HL-60 (cell line): Measurements from ENCODE around the gene PIM3.

ENCODE experiments used
- DNase-seq, 2 experiments: peaks; one replicate each; pipeline ENCODE4 v3.0.0-alpha.2; 2010 to 2020; ENCODE audit warnings: low read depth in 1 of 2, low spot score in 1 of 2
- H3K27ac ChIP-seq: fragments of 250-450 bp; sonication (Bioruptor Pico); replicated peaks from 2 replicates; pipeline ENCODE4 v1.5.1; 2020; ENCODE audit warnings: mild to moderate bottlenecking, moderate library complexity
- H3K27me3 ChIP-seq: fragments of 250-450 bp; sonication (Bioruptor Pico); 2 replicates; pipeline ENCODE4 v1.5.1; 2021; ENCODE audit warnings: mild to moderate bottlenecking, moderate library complexity; ENCODE audit not compliant: insufficient read depth, poor library complexity, severe bottlenecking
- H3K4me3 ChIP-seq: replicated peaks from 2 replicates; pipeline ENCODE4 v1.5.1; 2011; ENCODE audit warnings: mild to moderate bottlenecking, control low read depth, low read length; ENCODE audit not compliant: insufficient read depth
- CTCF ChIP-seq: IDR thresholded peaks from one replicate; pipeline ENCODE4 v1.5.1; 2011; ENCODE audit warnings: low read length, control low read depth, inconsistent platforms; ENCODE audit not compliant: insufficient read depth
- GABPA ChIP-seq: IDR thresholded peaks from 2 replicates; pipeline ENCODE4 v1.6.1; 2012; ENCODE audit warnings: low read depth
- POLR2AphosphoS5 ChIP-seq: IDR thresholded peaks from 2 replicates; pipeline ENCODE4 v1.6.1; 2012; ENCODE audit warnings: low read depth
- REST ChIP-seq: IDR thresholded peaks from 2 replicates; pipeline ENCODE4 v1.6.1; 2012; ENCODE audit warnings: low read depth; ENCODE audit not compliant: insufficient replicate concordance
- SPI1 ChIP-seq: IDR thresholded peaks from 2 replicates; pipeline ENCODE4 v1.6.1; 2012; ENCODE audit warnings: low read depth, mild to moderate bottlenecking, borderline replicate concordance

PIM3 gene

GRCh38 chr22:49997932-49998717, 37.6 kb downstream of the PIM3 start:
- Histone ChIP-seq H3K27ac (no peak overlapping the region), H3K4me3 (no peak overlapping the region), H3K27me3 (peaks cover 5% of the 10 kb centered on the region)
- TF ChIP-seq CTCF (no peak), SPI1 (no peak), POLR2AphosphoS5 (no peak), GABPA (no peak), REST (no peak)
- no peak for DNase-seq

GRCh38 chr22:49998718-49999062, 38.1 kb downstream of the PIM3 start:
- no peak overlapping the region for H3K27ac ChIP-seq
- no peak for DNase-seq
- H3K27me3 ChIP-seq = peaks cover 5% of the 10 kb centered on the region
- TF ChIP-seq SPI1 (no peak), CTCF (no peak), GABPA (no peak), POLR2AphosphoS5 (no peak), REST (no peak)
- no peak overlapping the region for H3K4me3 ChIP-seq

- Histone ChIP-seq H3K27me3 (peaks cover 5% of the 10 kb centered on the region), H3K4me3 (no peak overlapping the region), H3K27ac (no peak overlapping the region)
- TF ChIP-seq REST (no peak), CTCF (no peak), SPI1 (no peak), GABPA (no peak), POLR2AphosphoS5 (no peak)
- no peak for DNase-seq
Measured at GRCh38 chr22:49999063-49999945, 38.7 kb downstream of the PIM3 start.
